ENCODE data around the gene CHST2.

DNA sequence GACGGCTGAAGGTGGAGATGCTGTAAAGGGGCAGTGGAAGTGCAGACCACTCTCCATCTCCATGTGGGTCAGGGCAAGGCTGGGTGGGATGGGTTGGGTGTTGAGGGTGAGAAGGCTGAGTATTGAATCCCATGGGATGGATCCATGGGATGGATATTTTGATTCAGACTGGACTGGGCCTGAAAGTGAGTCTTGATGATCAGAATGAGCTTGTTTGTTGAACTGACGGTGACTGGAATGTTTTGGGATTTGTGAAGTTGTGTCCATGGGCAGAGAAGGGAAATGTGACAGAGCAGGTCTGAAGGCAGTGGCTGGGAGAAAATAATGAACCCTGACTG is 49.3 kb downstream of the CHST2 start:
- TF ChIP-seq, protein P1, sequence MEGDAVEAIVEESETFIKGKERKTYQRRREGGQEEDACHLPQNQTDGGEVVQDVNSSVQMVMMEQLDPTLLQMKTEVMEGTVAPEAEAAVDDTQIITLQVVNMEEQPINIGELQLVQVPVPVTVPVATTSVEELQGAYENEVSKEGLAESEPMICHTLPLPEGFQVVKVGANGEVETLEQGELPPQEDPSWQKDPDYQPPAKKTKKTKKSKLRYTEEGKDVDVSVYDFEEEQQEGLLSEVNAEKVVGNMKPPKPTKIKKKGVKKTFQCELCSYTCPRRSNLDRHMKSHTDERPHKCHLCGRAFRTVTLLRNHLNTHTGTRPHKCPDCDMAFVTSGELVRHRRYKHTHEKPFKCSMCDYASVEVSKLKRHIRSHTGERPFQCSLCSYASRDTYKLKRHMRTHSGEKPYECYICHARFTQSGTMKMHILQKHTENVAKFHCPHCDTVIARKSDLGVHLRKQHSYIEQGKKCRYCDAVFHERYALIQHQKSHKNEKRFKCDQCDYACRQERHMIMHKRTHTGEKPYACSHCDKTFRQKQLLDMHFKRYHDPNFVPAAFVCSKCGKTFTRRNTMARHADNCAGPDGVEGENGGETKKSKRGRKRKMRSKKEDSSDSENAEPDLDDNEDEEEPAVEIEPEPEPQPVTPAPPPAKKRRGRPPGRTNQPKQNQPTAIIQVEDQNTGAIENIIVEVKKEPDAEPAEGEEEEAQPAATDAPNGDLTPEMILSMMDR (IDR thresholded peaks at IDR 0.05; ENCODE audit: low read depth, low read length, poor library complexity, severe bottlenecking): no peak
- TF ChIP-seq EZH2phosphoT487 (IDR thresholded peaks at IDR 0.05; ENCODE audit: borderline replicate concordance, low read length): no peak
